Measurements from ENCODE around the gene BEND5. TPM values are rescaled to one million over a fixed set of nuclear protein-coding genes. Genes with fewer than 3 reads are reported as not detected.

Gene BEND5
- total RNA-seq, 6 experiments from 2014 or later, result not detected

GRCh38 chr1:48808496-48808895, 31.8 kb upstream of the BEND5 start:
- Mint-ChIP-seq H3K27me3 (ENCODE audit: insufficient read depth) (peaks cover 2% of the 10 kb centered on the region; the same call in 1 of the 2 replicates), H3K9me3 (peaks cover 66% of the 10 kb centered on the region), H3K36me3 (ENCODE audit: low read depth) (0 out of 2 replicates have a peak, but pooled peaks cover 7% of the 10 kb centered on the region), H3K4me1 (ENCODE audit: low read depth) (no peaks in the 10 kb centered on the region), H3K4me3 (no peak overlapping the region), H3K27ac (no peak overlapping the region)
- DNase-seq, result no peak
- TF ChIP-seq, protein P1, sequence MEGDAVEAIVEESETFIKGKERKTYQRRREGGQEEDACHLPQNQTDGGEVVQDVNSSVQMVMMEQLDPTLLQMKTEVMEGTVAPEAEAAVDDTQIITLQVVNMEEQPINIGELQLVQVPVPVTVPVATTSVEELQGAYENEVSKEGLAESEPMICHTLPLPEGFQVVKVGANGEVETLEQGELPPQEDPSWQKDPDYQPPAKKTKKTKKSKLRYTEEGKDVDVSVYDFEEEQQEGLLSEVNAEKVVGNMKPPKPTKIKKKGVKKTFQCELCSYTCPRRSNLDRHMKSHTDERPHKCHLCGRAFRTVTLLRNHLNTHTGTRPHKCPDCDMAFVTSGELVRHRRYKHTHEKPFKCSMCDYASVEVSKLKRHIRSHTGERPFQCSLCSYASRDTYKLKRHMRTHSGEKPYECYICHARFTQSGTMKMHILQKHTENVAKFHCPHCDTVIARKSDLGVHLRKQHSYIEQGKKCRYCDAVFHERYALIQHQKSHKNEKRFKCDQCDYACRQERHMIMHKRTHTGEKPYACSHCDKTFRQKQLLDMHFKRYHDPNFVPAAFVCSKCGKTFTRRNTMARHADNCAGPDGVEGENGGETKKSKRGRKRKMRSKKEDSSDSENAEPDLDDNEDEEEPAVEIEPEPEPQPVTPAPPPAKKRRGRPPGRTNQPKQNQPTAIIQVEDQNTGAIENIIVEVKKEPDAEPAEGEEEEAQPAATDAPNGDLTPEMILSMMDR (IDR thresholded peaks at IDR 0.05), result no peak

- H3K27ac Mint-ChIP-seq, result no peak overlapping the region
- H3K4me1 Mint-ChIP-seq (ENCODE audit: low read depth), result no peaks in the 10 kb centered on the region
- H3K27me3 Mint-ChIP-seq (ENCODE audit: insufficient read depth), result peaks cover 2% of the 10 kb centered on the region; the same call in 1 of the 2 replicates
- H3K4me3 Mint-ChIP-seq, result no peak overlapping the region
- peaks cover 66% of the 10 kb centered on the region for H3K9me3 Mint-ChIP-seq
- TF ChIP-seq, protein P1 (IDR thresholded peaks at IDR 0.05), result no peak
- DNase-seq, result no peak
- H3K36me3 Mint-ChIP-seq (ENCODE audit: low read depth), result 0 out of 2 replicates have a peak, but pooled peaks cover 7% of the 10 kb centered on the region
These were observed 31.0 kb upstream of the BEND5 start for GRCh38 chr1:48807554-48808260.

- no peak overlapping the region for H3K4me3 Mint-ChIP-seq
- H3K27me3 Mint-ChIP-seq (ENCODE audit: insufficient read depth), result peaks cover 2% of the 10 kb centered on the region; the same call in 1 of the 2 replicates
- no peaks in the 10 kb centered on the region for H3K4me1 Mint-ChIP-seq (ENCODE audit: low read depth)
- no peak overlapping the region for H3K27ac Mint-ChIP-seq
- no peak for DNase-seq
- H3K9me3 Mint-ChIP-seq, result peaks cover 68% of the 10 kb centered on the region
- TF ChIP-seq, protein P1 (IDR thresholded peaks at IDR 0.05), result no peak
- H3K36me3 Mint-ChIP-seq (ENCODE audit: low read depth), result 0 out of 2 replicates have a peak, but pooled peaks cover 7% of the 10 kb centered on the region
These were observed 26.8 kb upstream of the BEND5 start for GRCh38 chr1:48803474-48803873.

DNA sequence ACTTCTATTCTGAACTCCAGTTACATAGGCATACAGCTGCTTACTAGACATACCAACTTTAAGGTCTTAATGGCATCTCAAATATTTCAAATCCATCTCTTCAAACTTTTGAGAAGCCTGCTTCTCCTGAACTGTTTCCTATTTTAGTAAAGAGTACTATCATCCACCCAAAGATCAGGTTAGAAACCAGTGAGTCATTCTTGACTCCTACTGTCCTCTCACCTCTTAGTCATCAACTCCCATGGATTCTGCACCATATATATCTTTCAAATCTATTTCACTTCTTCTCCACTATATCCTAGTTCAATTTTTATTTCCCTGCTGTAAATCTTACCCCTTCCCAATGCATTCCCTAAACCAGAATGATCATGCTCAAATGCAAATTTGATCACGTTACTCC, 18.1 kb upstream of the BEND5 start:
- Mint-ChIP-seq H3K36me3 (ENCODE audit: low read depth) (no peaks in the 10 kb centered on the region), H3K27me3 (ENCODE audit: insufficient read depth) (no peaks in the 10 kb centered on the region; the same call in none of the 2 replicates), H3K27ac (no peak overlapping the region), H3K4me3 (no peak overlapping the region), H3K4me1 (ENCODE audit: low read depth) (no peaks in the 10 kb centered on the region), H3K9me3 (peaks cover 44% of the 10 kb centered on the region)
- no peak for DNase-seq
- TF ChIP-seq, protein P1 (IDR thresholded peaks at IDR 0.05), result no peak

GRCh38 chr1:48793863-48794262, 17.2 kb upstream of the BEND5 start:
- no peak overlapping the region for H3K4me3 Mint-ChIP-seq
- no peaks in the 10 kb centered on the region; the same call in none of the 2 replicates for H3K27me3 Mint-ChIP-seq (ENCODE audit: insufficient read depth)
- DNase-seq, result no peak
- no peaks in the 10 kb centered on the region for H3K36me3 Mint-ChIP-seq (ENCODE audit: low read depth)
- TF ChIP-seq, protein P1 (IDR thresholded peaks at IDR 0.05), result no peak
- H3K4me1 Mint-ChIP-seq (ENCODE audit: low read depth), result no peaks in the 10 kb centered on the region
- peaks cover 43% of the 10 kb centered on the region for H3K9me3 Mint-ChIP-seq
- H3K27ac Mint-ChIP-seq, result no peak overlapping the region
